ENCODE results near the gene LMX1A.

GRCh38 chr1:165168467-165168866 is 188.0 kb downstream of the LMX1A start:
- TF ChIP-seq CTCF (IDR thresholded peaks at IDR 0.05) = no peak
- no peak for TF ChIP-seq POLR2A (IDR thresholded peaks at IDR 0.05)
- TF ChIP-seq POLR2AphosphoS5 (IDR thresholded peaks at IDR 0.05; ENCODE audit: insufficient read depth in 1 of 2, low read depth in 1 of 2) = no peak
